ENCODE data around the gene ATN1. TPM values are rescaled to one million over a fixed set of nuclear protein-coding genes. Genes with fewer than 3 reads are reported as not detected.
A peak's percentile ranks its signal among the peaks of the same experiment; 100 is the strongest.

Gene ATN1
- total RNA-seq, 2 donors from 2014 or later, result 34.0 to 62.3 TPM

- H3K4me1 Mint-ChIP-seq, result peaks cover 17% of the 10 kb centered on the region
- no peaks in the 10 kb centered on the region for H3K27me3 Mint-ChIP-seq
- peaks cover 98% of the 10 kb centered on the region for H3K36me3 Mint-ChIP-seq (ENCODE audit: low read depth)
- H3K9me3 Mint-ChIP-seq, result no peaks in the 10 kb centered on the region
- H3K27ac Mint-ChIP-seq, result peak overlapping the region; percentile 59
- no peak for ATAC-seq (replicated peaks)
- no peak overlapping the region for H3K4me3 Mint-ChIP-seq
These were observed 46.4 kb downstream of the ATN1 start for GRCh38 chr12:6974180-6974579.

DNA sequence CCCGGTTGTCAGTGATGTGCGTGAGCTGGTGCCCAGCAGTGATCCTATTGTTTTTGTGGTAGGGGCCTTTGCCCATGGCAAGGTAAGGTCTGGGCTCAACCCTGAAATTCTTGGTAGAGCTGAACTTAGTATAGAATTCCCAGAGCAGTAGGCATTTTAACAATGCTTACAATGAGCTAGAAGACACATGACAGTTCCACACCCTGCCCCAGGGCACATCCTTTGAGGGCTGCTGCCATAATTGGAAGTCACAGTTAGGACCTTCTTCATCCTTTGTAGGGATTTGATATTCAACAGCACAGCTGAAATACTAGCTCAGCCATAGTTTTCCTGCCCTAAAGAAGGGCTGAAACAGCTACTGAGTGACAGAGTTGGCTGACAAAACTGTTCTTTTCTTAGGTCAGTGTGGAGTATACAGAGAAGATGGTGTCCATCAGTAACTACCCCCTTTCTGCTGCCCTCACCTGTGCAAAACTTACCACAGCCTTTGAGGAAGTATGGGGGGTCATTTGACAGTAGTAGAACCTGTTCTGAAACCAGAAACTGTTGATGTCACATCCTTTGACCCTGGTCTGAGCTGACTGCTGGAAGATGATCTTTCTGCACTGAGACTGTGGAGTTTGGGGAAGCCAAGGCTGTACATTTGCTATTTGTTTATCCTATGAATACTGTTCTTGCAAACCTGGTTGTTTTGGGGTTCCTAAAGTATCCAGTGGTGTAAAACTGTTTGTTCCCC is 47.7 kb downstream of the ATN1 start:
- Mint-ChIP-seq H3K4me3 (no peak overlapping the region), H3K4me1 (peaks cover 15% of the 10 kb centered on the region), H3K9me3 (no peaks in the 10 kb centered on the region), H3K27ac (peak overlapping the region; percentile 41), H3K36me3 (ENCODE audit: low read depth) (peaks cover 95% of the 10 kb centered on the region), H3K27me3 (no peaks in the 10 kb centered on the region)
- no peak for ATAC-seq (replicated peaks)

- H3K4me1 Mint-ChIP-seq, result peaks cover 4% of the 10 kb centered on the region
- no peaks in the 10 kb centered on the region for H3K27me3 Mint-ChIP-seq
- peaks cover 97% of the 10 kb centered on the region for H3K36me3 Mint-ChIP-seq (ENCODE audit: low read depth)
- H3K9me3 Mint-ChIP-seq, result no peaks in the 10 kb centered on the region
- ATAC-seq (replicated peaks), result no peak
- no peak overlapping the region for H3K4me3 Mint-ChIP-seq
- peak overlapping the region; percentile 60 for H3K27ac Mint-ChIP-seq
These were observed 49.9 kb downstream of the ATN1 start for GRCh38 chr12:6977653-6978052.

DNA sequence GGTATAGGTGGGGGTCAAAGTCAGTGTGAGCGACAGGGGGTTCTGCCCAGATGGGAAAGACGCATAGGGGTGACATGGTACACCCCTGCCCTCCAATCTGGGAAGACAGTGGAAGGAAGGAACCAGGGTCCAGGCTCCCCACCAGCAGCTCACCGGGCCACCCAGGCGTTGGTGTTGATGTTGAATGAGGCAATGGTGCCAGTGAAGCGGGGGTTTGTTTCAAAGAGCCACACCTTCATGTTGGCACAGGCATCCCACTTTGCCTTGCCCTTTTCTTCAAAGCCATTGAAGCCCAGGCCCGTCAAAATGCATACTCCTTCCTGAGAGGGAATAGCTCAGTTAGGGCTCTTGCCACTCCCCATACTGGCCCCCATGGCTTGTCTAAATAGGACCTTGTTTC is 50.4 kb downstream of the ATN1 start:
- Mint-ChIP-seq H3K4me1 (peaks cover 4% of the 10 kb centered on the region), H3K27ac (peak overlapping the region; percentile 38), H3K9me3 (no peaks in the 10 kb centered on the region), H3K4me3 (no peak overlapping the region), H3K27me3 (no peaks in the 10 kb centered on the region), H3K36me3 (ENCODE audit: low read depth) (peaks cover 97% of the 10 kb centered on the region)
- no peak for ATAC-seq (replicated peaks)

GRCh38 chr12:6978611-6979011 is 50.9 kb downstream of the ATN1 start:
- no peak overlapping the region for H3K4me3 Mint-ChIP-seq
- no peak for ATAC-seq (replicated peaks)
- peaks cover 97% of the 10 kb centered on the region for H3K36me3 Mint-ChIP-seq (ENCODE audit: low read depth)
- H3K27me3 Mint-ChIP-seq, result no peaks in the 10 kb centered on the region
- peaks cover 4% of the 10 kb centered on the region for H3K4me1 Mint-ChIP-seq
- H3K27ac Mint-ChIP-seq, result peak overlapping the region; percentile 38
- H3K9me3 Mint-ChIP-seq, result no peaks in the 10 kb centered on the region

GRCh38 chr12:6979021-6979420 is 51.3 kb downstream of the ATN1 start:
- Mint-ChIP-seq H3K27ac (peak overlapping the region; percentile 38), H3K4me1 (peaks cover 4% of the 10 kb centered on the region), H3K4me3 (no peak overlapping the region), H3K27me3 (no peaks in the 10 kb centered on the region), H3K9me3 (no peaks in the 10 kb centered on the region), H3K36me3 (ENCODE audit: low read depth) (peaks cover 97% of the 10 kb centered on the region)
- ATAC-seq (replicated peaks), result no peak

- ATAC-seq (replicated peaks), result no peak
- no peaks in the 10 kb centered on the region for H3K9me3 Mint-ChIP-seq
- peaks cover 97% of the 10 kb centered on the region for H3K36me3 Mint-ChIP-seq (ENCODE audit: low read depth)
- H3K4me3 Mint-ChIP-seq, result no peak overlapping the region
- H3K27ac Mint-ChIP-seq, result peak overlapping the region; percentile 38
- peaks cover 4% of the 10 kb centered on the region for H3K4me1 Mint-ChIP-seq
- no peaks in the 10 kb centered on the region for H3K27me3 Mint-ChIP-seq
These were observed 51.7 kb downstream of the ATN1 start for GRCh38 chr12:6979453-6979852.

- Mint-ChIP-seq H3K9me3 (no peaks in the 10 kb centered on the region), H3K27me3 (no peaks in the 10 kb centered on the region), H3K36me3 (ENCODE audit: low read depth) (peaks cover 95% of the 10 kb centered on the region), H3K27ac (no peak overlapping the region), H3K4me3 (no peak overlapping the region), H3K4me1 (peaks cover 4% of the 10 kb centered on the region)
- no peak for ATAC-seq (replicated peaks)
These were observed 52.3 kb downstream of the ATN1 start for GRCh38 chr12:6980075-6980474.

- Mint-ChIP-seq H3K27ac (no peak overlapping the region), H3K27me3 (no peaks in the 10 kb centered on the region), H3K4me3 (no peak overlapping the region), H3K9me3 (no peaks in the 10 kb centered on the region), H3K36me3 (ENCODE audit: low read depth) (peaks cover 88% of the 10 kb centered on the region), H3K4me1 (peaks cover 4% of the 10 kb centered on the region)
- no peak for ATAC-seq (replicated peaks)
These were observed 53.0 kb downstream of the ATN1 start for GRCh38 chr12:6980740-6981139.

- no peaks in the 10 kb centered on the region for H3K27me3 Mint-ChIP-seq
- H3K9me3 Mint-ChIP-seq, result no peaks in the 10 kb centered on the region
- H3K4me1 Mint-ChIP-seq, result peaks cover 4% of the 10 kb centered on the region
- peaks cover 82% of the 10 kb centered on the region for H3K36me3 Mint-ChIP-seq (ENCODE audit: low read depth)
- ATAC-seq (replicated peaks), result no peak
- H3K27ac Mint-ChIP-seq, result no peak overlapping the region
- H3K4me3 Mint-ChIP-seq, result no peak overlapping the region
These were observed 53.6 kb downstream of the ATN1 start for GRCh38 chr12:6981152-6982052.

- ATAC-seq (replicated peaks), result no peak
- Mint-ChIP-seq H3K36me3 (ENCODE audit: low read depth) (peaks cover 78% of the 10 kb centered on the region), H3K27ac (no peak overlapping the region), H3K9me3 (no peaks in the 10 kb centered on the region), H3K4me1 (peaks cover 4% of the 10 kb centered on the region), H3K27me3 (no peaks in the 10 kb centered on the region), H3K4me3 (no peak overlapping the region)
These were observed 54.8 kb downstream of the ATN1 start for GRCh38 chr12:6982532-6982931.

- Mint-ChIP-seq H3K36me3 (ENCODE audit: low read depth) (peaks cover 60% of the 10 kb centered on the region), H3K27me3 (no peaks in the 10 kb centered on the region), H3K4me3 (no peak overlapping the region), H3K9me3 (no peaks in the 10 kb centered on the region), H3K4me1 (no peaks in the 10 kb centered on the region), H3K27ac (no peak overlapping the region)
- ATAC-seq (replicated peaks), result no peak
These were observed 60.3 kb downstream of the ATN1 start for GRCh38 chr12:6987956-6988553.

Measured in activated T-helper 17 cell treated with anti-CD3 and anti-CD28 coated beads, Interleukin-2, amount 50 U/mL, for 72 hours (primary cell).